GM21515 (cell line): ENCODE measurements around the gene KRT6A.

ENCODE experiments used
- ATAC-seq: cut with Tn5 transposase; IDR thresholded peaks from one replicate; pipeline ENCODE4 v1.9.1; 2021; ENCODE audit not compliant: unreplicated experiment

The KRT6A gene

DNA sequence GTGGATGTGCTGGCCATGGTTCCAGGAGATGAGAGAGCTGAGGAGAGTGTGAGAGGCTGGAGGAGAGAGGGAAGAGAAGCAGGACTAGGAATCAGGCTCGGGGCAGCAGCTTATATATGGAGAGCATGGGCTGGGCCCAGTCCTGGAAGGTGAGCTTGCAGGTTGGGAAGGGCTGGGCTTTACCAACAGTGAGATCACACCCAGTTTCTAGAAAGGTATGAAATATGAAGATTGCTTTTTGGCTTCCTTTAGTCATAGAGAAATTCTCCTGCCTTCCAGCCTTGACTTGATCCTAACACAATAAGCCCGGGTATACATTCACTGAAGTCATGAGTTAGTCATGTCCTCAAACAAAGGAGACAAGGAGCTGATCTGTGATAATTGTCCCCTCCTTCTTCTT lies at the start of gene KRT6A:
Gene KRT6A (minus strand): TSS at position 86 of the 400 bp plus-strand sequence. CDS start 69 bp downstream, at position 17.
- ATAC-seq, result no peak

DNA sequence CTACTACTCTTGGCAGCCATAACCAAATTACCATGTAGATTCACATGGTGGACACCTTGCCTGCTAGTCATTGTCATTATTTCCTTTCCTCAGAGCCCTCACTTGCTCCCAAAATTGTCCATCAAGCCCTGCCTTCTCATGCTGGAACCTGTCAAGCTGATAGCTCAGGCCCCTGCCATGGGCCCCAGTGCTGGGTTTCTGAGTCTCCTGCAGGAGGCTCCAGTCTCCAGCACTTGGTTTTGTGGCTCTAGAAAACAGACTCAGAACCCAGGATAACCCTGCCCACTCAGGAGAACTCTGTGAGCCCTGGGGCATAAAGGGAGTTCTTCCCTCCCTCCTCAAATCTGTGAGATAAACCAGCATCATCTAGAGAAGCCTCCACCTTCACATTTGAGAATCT lies 49.1 kb upstream of the KRT6A start:
- no peak for ATAC-seq

DNA sequence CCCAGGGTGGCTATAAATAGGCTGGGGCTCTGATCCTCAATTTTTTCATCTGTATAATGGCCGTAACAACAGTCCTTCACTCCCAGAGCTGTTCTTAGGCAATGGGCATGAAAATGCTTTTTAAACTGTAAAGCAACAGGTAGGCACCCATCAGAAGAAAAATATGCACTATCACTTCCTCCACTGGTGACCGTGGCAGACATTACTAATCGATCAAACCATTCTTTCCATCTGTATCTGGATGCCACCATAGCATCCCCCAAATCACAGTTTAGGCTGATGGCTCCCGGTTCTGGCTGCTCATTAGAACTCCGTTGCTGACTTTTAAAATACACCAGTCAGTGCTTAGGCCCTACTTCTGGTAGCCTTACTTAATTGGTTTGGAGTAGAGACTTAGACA lies 48.7 kb upstream of the KRT6A start:
- ATAC-seq, result no peak

DNA sequence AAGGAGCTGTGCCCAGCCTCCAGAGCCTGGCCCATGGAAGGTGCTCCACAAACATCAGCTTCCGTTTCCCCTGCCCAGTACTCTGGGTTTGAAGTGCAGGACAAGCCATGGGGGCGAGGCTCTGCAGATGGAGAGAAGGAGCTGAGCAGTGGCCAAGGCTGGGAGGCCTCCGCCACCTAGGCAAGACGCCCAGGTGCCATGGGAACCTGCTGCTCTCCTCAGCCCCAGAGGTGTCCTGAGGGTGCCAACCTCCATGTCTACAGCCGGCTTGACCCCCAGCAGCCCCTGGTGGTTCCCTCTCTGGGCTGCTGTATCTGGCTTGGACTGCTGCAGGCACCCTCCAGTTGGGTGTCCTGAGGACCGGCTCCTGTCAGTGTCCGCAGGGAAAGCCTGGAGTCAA lies 47.5 kb upstream of the KRT6A start:
- no peak for ATAC-seq

DNA sequence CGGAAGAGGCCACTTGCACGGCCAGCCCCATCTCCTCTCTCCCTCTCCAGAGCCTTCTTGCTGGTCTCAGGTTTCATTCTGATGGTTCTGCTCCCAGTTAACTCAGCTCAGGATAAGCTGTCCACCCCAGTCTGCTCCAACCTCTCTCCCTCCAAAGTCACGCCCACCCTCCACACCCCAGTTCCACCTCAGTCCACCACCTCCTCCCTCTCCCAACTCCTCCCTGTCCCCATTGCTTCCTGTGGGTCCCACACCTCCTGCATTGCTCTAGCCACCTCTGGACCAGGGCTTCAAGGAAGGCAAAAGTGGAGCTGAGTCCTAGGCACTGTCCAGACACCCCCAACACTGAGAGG lies 46.7 kb upstream of the KRT6A start:
- no peak for ATAC-seq

DNA sequence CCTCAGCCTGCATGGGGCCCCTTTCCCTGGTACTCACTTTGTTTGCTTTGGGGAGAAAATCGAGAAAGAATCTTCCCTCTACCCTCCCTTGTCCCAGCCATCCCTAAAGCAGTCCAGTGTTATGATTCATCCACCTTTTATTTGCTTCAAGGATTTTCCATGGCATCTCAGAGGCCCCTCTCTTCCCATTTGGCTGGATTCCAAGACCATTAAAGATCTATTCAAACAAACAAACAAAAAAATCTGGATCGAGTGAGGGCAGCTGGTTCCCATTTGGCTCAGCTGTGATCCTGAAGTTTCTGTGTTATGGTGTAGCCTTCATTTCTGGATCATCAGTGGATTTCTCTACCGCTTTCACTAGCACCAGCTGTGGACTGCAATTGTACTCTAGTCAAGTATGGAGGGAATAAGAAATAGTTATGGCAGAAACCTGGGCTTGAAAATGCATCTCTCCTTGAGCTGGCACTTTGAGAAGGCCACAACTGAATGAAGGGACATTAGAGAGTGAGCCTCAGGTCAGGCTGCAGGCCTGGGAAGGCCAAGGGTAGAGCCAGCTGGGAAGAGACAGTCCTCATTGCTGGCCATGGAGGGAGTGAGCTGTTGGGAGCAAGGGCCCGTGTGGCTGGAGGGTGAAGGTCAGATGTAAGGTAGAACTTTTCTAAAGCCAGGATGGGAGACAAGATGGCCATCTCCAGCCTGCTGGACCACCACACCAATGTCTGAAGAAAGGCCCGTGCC lies 46.2 kb upstream of the KRT6A start:
- no peak for ATAC-seq

DNA sequence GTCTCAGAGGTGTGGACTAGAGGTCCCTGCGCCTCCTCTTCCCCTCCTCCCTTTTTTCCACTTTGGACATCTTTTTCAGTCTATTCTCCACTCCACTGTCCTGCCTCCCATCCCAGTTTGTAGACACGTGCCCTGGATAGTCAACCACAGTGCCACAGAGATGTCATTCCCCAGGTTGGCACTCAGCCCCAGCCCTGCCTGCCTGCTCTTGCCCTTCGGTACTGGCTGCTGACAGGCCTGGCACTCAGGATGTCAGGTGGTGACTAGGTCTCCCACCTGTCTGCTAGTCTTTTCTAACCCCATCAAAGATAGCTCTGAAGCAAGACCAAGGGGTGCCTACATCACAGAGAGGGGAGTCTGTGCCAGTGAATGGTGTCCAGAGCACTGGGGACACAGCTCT lies 44.0 kb upstream of the KRT6A start:
- ATAC-seq, result no peak

DNA sequence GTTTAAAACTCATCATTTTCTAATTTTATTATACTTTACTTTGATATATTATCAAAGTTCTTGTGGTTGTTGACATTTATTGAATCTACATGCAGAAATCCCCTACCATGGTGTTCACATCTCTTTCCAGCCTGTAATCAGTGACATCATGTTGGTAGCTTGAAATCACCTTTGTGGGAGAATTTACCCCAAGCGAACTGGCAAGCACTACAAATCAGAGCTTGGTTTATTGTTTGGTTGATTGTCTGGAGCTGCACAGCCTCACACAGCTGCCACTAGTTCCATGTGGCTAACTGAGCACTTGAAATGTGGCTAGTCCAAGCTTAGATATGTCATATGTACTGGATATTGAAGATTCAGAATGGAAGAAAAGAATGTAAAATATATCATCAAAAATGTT lies 42.5 kb upstream of the KRT6A start:
- ATAC-seq, result no peak

DNA sequence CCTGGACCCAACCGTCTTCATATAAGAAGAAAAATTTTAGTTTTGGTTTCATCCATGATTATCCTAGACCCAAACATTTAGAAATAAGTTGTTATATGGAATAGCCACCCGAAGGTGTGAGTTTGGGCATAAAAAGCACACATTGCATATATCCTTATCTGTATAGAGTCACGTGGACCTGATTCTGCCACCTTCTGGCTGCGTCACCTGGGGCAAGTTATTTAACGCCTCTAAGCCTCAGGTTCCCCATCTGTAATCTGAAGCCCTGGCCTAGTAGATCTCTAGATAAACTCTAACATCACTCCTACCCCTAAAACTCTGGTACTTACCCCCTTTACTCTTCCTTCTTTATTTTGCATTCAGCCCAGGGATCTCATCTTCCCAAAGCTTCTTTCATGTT lies 41.4 kb upstream of the KRT6A start:
- ATAC-seq, result no peak

DNA sequence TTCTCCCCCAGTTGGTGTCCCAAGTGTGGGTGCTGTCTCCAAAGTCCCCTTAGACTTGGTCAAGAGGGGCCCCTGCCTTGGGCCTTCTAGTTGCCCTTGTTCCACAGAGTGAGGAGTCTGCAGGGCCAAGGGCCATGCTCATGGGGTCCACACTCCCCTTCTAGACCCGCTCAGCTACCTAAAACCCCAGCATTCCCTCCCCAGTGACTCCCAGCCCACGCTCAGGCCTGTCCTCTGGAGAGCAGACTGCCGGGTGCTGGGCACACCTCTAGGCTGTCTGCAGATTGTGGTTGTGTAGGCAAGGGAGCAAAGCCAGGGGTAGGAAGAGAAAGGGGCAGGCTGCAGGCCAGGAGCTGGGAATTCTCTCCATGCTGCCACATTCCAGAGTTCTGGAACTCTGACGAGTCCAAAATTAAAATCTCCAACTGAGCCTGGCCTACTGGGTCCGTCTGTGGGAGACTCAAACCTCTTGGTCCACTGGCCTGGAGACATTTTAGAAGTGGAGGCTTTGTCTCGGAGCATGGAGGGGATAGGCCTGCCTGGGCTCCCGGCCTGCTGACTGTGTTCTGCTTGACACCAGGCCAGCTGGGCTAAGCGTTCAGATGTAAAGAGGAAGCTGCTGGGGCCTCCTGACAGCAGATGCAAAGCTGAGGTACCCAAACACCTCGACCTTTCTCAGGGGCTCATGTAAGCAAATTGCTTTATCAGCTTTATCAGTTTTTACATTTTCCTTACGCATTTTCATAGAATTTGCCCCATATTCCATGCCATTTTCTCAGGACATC lies 40.8 kb upstream of the KRT6A start:
- no peak for ATAC-seq

DNA sequence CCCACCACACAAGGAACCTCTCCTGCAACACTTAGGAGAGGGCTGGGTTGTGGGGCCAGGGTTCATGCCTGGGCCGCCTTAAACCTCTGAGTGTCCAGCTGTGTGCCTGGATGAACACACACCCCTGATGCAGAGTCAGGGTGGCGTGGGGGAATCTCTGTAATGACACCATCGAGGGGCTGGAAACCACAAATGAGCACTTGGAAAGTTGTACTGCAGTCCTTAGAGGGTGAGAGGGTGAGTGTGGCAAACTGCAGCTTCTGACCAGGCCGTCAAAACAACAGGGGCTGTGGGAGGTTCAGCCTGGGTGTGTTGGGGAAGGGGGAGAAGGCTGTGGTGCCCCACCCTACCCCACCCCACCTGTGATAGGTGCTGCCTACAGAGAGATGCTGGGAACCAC lies 39.6 kb upstream of the KRT6A start:
- no peak for ATAC-seq

DNA sequence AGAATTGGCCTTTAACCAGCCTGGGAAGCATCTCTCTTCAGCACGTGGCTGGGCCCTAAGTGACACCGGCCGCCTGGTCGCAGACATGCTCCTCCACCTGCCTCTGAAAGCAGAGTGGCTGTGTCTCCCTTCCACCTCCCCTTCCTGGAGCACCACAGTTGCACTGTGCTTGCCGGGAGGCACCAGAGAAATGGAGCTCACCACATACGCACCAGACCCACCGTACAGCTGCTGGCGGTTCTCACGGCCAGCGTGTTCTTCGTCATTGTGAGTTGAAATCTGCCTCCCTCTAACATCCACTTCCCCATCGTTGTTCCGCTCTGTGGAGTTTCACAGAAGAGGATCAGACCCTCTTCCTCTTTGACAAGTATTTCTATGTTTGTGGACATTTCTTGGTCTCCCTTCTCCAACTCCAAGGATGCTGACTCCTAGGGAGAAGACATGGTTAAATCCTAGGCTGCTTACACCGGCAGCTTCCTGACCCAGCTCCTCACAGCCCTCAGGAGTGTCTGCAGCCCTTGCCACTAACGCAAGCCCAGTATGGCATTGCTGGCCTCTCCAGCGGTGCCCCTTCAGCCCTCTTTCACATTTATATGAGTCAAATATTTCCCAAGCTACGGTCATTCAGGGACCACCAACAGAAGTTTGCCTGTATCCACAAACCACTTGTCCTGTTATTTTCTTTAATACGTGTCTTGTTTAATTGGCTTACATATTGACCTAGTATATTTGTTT lies 38.7 kb upstream of the KRT6A start:
- ATAC-seq, result no peak

DNA sequence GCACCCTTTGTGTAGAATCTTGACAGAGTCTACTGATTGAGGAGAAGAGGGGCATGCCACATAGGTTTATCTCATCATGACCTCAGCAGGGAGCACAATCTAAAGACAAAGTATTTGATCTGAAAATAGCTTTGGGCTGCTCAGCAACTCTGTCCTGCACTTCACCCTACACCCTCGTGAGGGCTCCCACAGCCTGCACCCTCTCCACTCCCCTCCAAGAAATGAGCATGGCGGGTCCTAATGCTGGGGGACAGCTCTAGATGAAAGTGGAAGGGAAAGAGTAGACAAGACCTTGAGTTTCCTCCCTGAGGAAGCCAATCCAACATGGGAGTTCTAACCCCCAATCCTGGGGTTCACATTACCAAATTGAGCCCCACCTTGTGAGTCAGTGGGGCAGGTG lies 37.8 kb upstream of the KRT6A start:
- ATAC-seq, result no peak

DNA sequence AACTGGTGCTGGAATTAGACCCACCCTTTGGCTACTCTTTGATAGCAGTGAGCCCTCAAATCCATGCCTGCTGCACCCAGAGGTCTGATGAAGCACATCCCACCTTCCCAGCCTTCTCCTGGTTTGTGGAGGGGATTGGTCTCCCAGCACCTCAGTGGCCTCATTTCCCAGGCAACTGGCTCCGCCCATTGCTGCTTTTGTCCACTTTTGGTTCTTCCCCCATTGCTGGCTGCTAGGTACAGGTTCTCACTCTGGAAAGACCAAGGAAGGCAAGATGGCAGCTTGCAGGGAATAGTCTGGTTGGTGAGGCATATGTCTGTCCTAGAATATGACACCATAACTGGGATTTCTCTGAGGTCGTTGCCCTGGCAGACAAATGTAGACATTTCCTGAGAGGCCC lies 37.3 kb upstream of the KRT6A start:
- ATAC-seq, result no peak

DNA sequence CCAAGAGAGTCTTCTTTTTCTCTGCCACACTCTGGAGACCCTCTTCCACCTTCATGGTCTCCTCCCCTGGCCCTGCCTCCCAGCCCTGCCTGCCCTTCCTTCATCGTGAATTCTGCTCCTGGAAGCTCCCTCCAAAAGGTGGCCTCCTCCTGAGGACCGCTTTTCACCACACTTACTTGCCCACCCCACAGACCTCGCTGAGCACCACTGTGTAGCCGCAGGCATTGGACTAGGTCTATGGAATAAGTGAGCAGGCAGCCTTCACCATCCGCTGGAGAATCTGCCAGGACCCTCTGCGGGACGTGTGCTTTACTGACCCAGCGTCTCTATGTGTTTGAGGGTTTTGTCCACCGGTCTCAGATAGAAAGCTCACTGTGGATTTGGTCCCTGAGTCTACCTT lies 36.8 kb upstream of the KRT6A start:
- ATAC-seq, result no peak

DNA sequence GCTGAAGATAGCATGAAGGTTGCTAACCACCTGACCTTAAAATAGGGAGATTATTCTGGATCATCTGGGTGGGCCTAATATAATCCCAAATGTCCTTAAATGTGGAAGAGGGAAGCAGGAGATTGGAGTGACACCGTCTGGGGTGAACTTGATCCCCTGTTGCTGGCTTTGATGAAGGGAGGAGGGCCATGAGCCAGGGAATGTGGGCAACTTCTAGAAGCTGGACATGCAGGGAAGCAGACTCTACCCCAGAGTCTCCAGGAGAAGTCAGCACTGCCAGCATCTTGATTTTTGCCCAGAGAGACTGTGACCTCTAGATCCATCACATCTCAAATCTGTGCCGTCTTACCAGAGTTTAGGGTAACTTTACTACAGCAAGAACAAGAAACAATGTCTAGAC lies 36.4 kb upstream of the KRT6A start:
- no peak for ATAC-seq

DNA sequence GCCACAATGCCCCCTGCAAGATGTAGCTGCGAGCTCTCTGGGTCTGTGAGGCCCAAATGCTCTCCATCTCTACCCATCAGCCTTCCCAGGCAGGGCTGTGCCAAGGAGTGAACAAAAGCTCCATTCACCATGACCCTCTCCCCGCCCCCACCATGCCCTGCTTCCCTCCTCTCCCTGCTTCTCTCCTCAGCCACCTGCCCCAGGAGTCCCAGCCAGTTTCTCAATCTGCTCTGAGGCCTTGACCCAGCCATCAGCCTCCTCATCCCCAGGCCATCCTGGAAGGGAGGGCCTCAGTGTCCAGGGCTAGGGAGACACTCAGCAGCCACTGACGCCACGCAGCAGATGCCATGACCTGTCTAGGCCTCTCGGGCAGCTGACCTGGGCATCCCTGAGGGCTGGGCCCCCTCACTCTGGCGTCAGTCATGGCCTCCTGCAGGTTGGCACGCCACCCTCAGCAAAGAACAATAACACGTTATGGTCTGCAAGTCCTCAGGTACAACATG lies 35.6 kb upstream of the KRT6A start:
- ATAC-seq, result no peak

DNA sequence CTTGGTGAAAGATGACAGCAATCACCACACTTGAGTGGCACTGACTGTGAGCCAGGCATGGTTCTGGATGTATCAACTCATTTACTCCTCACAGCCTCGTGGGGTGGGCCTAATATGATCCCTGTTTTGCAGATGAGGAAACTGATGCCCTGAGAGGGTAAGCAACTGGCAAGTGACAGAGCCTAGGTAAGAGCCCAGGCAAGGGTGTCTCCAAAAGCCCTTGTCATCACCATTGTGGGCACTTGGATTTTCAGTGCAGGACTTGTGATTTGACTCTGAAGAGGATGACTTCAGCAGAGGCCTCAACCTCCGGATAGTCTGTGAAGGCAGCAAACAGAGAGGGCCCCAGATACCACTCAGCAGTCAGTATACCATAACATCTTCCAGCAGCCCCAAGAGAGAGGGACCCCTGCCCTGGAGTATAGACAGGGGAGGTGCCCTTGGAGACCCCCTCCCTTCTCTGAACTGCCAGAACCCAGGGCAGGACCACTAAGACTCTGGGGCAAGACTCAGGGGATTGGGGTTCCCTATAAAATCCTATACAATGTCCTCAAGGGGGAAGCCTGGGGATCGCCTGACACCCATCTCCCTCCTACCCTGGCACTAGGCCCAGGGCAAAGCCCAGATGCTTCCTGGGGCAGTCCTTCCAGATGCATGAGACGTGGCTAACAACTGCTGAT lies 34.2 kb upstream of the KRT6A start:
- ATAC-seq, result no peak

DNA sequence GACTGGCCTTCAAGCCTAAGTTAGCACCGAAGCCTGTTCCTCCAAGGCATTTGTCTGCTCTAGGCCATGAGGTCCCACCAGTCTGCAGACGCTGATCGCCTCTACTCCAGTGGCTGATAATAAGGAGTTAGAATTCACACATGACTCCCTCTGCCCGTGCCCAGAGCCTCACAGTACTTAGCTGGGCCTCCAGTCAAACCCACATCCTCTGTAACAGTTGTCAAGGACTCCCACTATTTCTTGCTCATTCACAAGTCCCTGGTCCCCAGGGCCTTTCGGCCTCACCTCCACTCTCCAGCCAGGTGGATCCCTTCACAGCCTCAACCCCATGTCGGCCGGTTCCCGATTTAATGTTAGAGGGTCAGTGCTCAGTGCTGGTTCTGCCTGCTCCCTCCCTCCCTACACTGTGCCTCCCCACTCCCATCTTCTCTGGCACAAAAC lies 33.5 kb upstream of the KRT6A start:
- ATAC-seq, result no peak

DNA sequence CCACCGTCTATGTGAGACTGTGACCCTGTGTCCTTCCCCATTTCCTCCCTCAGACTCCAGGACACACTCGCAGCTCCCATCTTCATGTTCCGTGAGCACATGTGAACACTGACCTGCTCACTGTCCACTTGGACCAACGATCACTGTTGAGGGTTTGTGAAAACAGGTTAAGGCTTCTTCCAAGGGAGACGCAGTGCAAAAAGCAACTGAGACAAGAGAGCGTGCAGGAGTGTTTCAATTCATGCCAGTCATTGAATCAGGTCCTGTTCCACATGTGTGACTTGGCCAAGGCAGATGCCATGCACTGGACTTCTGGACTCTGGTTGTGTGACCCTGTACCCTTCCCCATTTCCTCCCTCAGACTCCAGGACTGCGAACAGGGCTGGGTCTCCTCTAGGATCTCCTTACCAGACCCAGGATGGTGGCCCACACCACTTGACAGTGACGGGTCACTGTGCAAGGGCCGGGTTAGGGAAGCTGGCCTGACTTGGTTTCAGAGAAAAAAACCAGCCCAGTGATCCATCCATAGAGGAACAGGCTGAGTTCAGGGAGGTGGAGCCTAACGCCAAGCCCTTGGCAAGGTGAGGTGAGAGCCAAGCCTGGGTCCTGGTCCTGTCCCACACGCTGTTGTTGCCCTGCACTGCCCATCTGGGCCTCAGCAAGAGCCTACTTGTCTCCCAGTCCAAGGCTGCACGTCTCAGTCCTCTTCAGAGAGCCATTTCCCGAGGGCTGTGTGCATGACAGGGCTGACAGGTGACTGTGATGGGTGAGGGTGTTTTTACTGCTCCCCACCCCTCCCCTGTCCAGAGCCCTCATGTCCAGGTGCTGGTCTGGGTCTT lies 32.8 kb upstream of the KRT6A start:
- ATAC-seq, result no peak
